Prostate gland (tissue), 2 donors: ENCODE measurements around the gene SCFD2.

Experiments used
- POLR2A ChIP-seq: fragments of 450-650 bp; IDR thresholded peaks from one replicate; pipeline ENCODE4 v1.6.1; 2016; ENCODE audit warnings: antibody characterized with exemption, mild to moderate bottlenecking
- POLR2AphosphoS5 ChIP-seq: sonication (generic); formaldehyde crosslinking; IDR thresholded peaks from one replicate; pipeline ENCODE4 v1.6.1; 2017; ENCODE audit warnings: antibody characterized with exemption
- TF ChIP-seq, protein P1 (sequence below), 4 experiments: fragments of 200-600 bp in 2 of 4; fragments of 450-650 bp in 2 of 4; sonication (generic) in 2 of 4; IDR thresholded peaks; 1 replicate in 3 of 4; 2 replicates in 1 of 4; pipeline ENCODE4 v1.5.1; 2016 to 2019; ENCODE audit warnings: antibody characterized with exemption in 4 of 4, mild to moderate bottlenecking in 2 of 4, moderate library complexity in 2 of 4

DNA sequence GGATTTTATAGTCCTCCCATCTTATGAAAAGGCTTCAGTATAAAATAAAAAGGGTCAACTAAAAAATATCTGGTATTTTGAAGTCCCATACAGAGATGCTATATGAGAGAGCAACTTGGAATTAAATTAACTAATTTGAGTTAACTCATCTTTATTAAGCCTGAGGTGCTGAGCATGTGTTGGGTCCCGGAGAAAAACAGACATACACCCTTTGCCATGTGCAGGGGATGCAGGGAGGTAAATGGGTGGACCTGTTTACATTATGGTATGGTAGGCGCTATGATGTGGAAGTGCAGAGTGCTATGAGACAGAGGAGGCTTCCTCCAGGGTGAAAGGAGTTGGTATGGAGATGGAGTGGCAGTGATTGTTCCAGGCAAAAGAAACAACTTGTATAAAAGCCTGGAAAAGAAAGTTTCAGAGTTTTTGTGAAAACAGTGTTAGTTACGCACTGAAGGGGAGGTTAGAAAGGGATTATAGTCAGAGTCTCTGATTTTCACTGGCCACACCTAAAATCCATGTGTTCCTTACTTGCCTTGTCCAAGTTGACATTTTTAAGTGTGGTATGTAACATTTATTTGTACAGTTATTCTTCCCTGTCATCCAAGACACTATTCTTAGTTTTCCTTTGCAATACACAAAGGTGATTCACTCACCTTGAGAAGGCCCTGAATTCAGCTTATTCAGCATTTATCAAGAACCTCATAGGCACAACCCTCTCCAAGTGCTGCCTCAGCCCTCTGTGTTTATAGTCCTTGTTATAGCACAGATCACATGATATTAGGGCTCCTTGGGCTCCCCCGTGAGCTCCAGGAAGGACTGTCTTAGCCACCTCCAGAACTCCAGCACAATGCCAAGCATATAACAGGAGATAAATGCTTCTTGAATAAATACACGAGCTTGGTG is 351.7 kb downstream of the SCFD2 start:
- TF ChIP-seq, protein P1, sequence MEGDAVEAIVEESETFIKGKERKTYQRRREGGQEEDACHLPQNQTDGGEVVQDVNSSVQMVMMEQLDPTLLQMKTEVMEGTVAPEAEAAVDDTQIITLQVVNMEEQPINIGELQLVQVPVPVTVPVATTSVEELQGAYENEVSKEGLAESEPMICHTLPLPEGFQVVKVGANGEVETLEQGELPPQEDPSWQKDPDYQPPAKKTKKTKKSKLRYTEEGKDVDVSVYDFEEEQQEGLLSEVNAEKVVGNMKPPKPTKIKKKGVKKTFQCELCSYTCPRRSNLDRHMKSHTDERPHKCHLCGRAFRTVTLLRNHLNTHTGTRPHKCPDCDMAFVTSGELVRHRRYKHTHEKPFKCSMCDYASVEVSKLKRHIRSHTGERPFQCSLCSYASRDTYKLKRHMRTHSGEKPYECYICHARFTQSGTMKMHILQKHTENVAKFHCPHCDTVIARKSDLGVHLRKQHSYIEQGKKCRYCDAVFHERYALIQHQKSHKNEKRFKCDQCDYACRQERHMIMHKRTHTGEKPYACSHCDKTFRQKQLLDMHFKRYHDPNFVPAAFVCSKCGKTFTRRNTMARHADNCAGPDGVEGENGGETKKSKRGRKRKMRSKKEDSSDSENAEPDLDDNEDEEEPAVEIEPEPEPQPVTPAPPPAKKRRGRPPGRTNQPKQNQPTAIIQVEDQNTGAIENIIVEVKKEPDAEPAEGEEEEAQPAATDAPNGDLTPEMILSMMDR (IDR thresholded peaks at IDR 0.05), result no peak
- TF ChIP-seq POLR2A (no peak), POLR2AphosphoS5 (no peak)
